BJ (cell line): Measurements from ENCODE around the gene ZNF518B. TPM values are rescaled to one million over a fixed set of nuclear protein-coding genes. Genes with fewer than 3 reads are reported as not detected.
A peak's percentile ranks its signal among the peaks of the same experiment; 100 is the strongest.

ENCODE experiments used
- CTCF ChIA-PET: fragments of 350-600 bp; formaldehyde crosslinking; extraction: SDS; loops from one replicate; lab custom pipeline; 2021; ENCODE audit warnings: antibody characterized with exemption, inconsistent platforms; lab: Yijun Ruan, JAX
- POLR2A ChIA-PET: fragments of 300-600 bp; sonication (Branson Sonifier 250); formaldehyde crosslinking; extraction: SDS; loops from one replicate; lab custom pipeline; 2021; ENCODE audit warnings: antibody characterized with exemption; lab: Charles Lee
- DNase-seq: peaks from one replicate; pipeline ENCODE4 v3.0.0-alpha.2; 2011; ENCODE audit warnings: low read depth
- H3K27me3 ChIP-seq: 2 replicates; pipeline ENCODE4 v1.6.0; 2011; ENCODE audit warnings: low read length; ENCODE audit not compliant: control insufficient read depth, insufficient read depth
- H3K36me3 ChIP-seq: 2 replicates; pipeline ENCODE4 v1.5.1; 2011; ENCODE audit warnings: low read length; ENCODE audit not compliant: control insufficient read depth, insufficient read depth
- H3K4me3 ChIP-seq: 2 replicates; pipeline ENCODE4 v1.5.1; 2011; ENCODE audit warnings: low read depth, mild to moderate bottlenecking, control low read depth, low read length
- polyA plus RNA-seq: library from polyadenylated mRNA; depleted of rRNA; stranded (reverse); fragments of >200 nt; gene quantifications from 2 replicates; pipeline ENCODE4 v1.2.3, GENCODE V29; 2011
- TF ChIP-seq, protein P1 (sequence below): IDR thresholded peaks from 2 replicates; pipeline ENCODE4 v1.5.1; 2011; ENCODE audit warnings: low read depth, mild to moderate bottlenecking, control low read depth, inconsistent platforms, low read length, moderate library complexity; ENCODE audit not compliant: insufficient read depth

The ZNF518B gene
- polyA plus RNA-seq, 1 experiment, result 8.7 TPM

DNA sequence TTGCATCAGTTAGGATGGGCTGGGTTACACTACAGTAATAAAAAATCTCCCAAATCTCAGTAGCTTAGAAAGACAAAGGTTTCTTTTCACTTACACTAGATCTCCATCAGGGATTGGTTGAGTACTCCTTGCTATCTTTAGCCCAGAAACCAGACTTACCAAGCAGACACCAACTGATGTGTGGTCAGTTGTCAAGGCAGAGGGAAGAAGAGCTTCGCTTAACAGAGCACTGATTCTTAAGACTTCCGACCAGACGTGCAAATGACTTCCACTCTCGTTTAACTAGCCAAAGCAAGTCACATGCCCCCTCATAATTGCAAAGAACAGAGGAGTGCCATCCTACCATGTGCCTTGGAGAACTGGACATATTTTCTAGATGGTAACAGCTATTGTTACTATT lies 5.7 kb upstream of the ZNF518B start:
- TF ChIP-seq, protein P1, sequence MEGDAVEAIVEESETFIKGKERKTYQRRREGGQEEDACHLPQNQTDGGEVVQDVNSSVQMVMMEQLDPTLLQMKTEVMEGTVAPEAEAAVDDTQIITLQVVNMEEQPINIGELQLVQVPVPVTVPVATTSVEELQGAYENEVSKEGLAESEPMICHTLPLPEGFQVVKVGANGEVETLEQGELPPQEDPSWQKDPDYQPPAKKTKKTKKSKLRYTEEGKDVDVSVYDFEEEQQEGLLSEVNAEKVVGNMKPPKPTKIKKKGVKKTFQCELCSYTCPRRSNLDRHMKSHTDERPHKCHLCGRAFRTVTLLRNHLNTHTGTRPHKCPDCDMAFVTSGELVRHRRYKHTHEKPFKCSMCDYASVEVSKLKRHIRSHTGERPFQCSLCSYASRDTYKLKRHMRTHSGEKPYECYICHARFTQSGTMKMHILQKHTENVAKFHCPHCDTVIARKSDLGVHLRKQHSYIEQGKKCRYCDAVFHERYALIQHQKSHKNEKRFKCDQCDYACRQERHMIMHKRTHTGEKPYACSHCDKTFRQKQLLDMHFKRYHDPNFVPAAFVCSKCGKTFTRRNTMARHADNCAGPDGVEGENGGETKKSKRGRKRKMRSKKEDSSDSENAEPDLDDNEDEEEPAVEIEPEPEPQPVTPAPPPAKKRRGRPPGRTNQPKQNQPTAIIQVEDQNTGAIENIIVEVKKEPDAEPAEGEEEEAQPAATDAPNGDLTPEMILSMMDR, result no peak
- Histone ChIP-seq H3K27me3 (peaks cover 4% of the 10 kb centered on the region), H3K36me3 (no peaks in the 10 kb centered on the region), H3K4me3 (no peak overlapping the region)
- ChIA-PET POLR2A (no interaction called here), CTCF (interaction anchor here (0.6 to 3.4 kb wide), 4 partner anchors 10 to 299 kb away, joined by 3 to 31 read pairs (median 3); no protein-coding TSS in a partner anchor)
- no peak for DNase-seq

DNA sequence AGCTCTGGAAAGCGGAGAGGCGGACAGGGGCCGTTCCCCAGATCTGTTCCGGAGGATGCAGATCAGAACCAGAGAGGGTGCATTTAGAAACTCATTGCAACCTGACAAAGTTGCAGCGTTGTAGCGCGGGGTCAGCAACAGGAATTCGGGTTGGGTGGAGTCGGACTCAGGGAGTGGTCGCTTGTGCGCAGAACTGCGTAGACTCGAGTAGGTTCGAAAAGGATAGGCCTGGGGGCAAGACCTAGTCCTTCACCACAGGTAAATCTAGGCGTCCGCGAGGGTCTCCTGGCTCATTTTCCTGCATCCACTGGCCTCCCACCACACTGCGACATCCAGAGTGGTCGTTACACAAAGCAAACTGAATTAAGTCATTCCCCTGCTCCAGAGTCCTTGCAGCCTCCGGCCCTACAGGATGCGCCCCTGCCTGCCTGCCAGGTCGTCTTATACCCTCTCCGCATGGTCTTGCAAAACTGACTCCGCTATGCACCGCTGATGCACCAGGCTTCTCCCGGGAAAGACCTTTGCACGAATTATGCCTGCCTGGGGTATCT lies 4.7 kb upstream of the ZNF518B start:
- ChIA-PET CTCF (interaction anchor here (0.9 to 3.4 kb wide), 15 partner anchors 8 to 294 kb away, joined by 3 to 31 read pairs (median 6); no protein-coding TSS in a partner anchor), POLR2A (interaction anchor here (0.6 kb wide), 1 partner anchor 21 kb away, joined by 3 read pairs; no protein-coding TSS in a partner anchor)
- no peak overlapping the region for H3K4me3 ChIP-seq
- no peaks in the 10 kb centered on the region for H3K36me3 ChIP-seq
- TF ChIP-seq, protein P1, result no peak
- peaks cover 4% of the 10 kb centered on the region for H3K27me3 ChIP-seq
- DNase-seq, result no peak

DNA sequence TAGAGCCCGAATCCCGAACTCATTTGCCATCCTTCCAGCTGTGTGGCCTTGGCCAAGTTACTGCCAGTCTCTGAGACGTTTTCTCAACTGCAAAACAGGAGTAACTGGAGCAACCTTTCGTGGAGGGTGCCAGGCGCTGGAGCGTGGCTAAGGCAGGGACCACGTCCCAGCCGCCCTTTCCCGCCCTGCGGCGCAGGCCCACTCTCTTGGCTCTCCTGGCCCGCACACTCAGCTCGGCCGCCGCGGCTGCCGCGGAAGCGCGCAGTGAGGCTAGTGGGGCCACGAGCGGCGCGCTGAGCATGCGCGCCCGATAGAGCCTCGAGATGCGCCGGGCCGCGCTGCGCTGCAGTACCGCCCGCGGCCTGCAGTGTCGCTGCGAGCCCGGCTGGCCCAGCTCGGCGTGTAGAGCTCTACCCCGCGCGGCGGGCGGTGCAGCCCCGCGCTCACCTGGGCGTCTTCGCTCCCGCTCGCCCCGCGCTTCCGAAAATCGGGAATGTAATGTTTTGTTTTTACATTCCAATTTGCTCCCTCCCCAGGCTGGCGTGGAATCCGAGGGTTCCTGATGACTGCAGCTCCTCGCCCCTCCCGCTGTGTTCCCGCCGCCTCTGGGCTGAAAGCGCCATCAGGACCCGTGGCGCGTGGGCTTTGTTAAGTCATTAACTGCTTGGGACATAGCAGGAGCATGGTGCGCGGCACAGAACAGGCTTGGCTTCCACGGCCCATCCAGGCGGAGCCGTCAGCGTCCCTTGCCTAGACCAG lies 4.0 kb upstream of the ZNF518B start:
- peak overlapping the region; percentile 21; the same call in 1 of the 2 replicates for H3K4me3 ChIP-seq
- CTCF ChIA-PET, result interaction anchor here (0.7 to 3.4 kb wide), 26 partner anchors 8 to 317 kb away, joined by 3 to 31 read pairs (median 3); no protein-coding TSS in a partner anchor
- peaks cover 4% of the 10 kb centered on the region for H3K27me3 ChIP-seq
- H3K36me3 ChIP-seq, result no peaks in the 10 kb centered on the region
- TF ChIP-seq, protein P1, result peak; percentile 56
- DNase-seq, result no peak
- POLR2A ChIA-PET, result interaction anchor here (0.6 kb wide), 2 partner anchors 21 to 1394 kb away, joined by 3 to 5 read pairs; no protein-coding TSS in a partner anchor

DNA sequence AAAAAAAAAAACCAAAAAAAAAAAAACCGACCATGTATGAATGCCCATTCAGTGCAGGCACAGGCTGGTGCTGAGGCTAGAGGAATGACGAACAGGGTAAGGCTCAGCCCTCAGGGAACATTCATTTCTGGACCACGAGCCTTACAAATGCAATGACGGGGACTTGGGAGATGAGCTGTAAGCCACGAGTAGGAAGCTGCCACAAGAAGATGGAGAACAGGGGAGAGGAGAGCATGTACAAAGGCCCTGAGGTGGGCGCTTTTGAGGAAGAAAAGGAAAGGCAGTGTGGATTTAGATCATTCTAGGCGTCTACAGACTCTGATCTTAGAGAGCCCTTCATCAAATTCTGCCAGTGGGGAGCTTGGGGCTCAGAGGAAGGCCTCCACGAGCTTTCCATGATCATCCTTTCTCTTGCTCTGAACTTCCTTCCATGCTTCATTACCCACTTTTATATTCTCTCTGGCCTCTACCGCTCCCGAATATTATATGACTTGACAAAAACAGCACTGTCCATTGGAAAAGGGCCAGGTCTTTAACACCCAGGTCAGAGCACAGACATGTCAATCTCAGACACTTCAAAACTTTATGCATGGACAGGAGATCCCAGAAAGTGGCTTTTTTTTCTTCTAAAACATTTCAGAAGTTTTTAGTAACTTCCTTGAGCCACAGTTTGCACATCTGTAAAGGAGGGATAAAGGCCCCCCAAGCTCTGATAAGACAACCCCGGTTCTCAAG lies 3.3 kb upstream of the ZNF518B start:
- Histone ChIP-seq H3K4me3 (no peak overlapping the region), H3K36me3 (no peaks in the 10 kb centered on the region), H3K27me3 (peaks cover 4% of the 10 kb centered on the region)
- ChIA-PET POLR2A (no interaction called here), CTCF (interaction anchor here (0.7 to 3.4 kb wide), 25 partner anchors 7 to 316 kb away, joined by 3 to 31 read pairs (median 3); no protein-coding TSS in a partner anchor)
- TF ChIP-seq, protein P1, result no peak
- no peak for DNase-seq
